HUES48 (cell line): ENCODE results near the gene FOXK1.

Experiments
- H3K27ac ChIP-seq: one replicate; pipeline ENCODE4 v1.7.0; 2013; ENCODE audit warnings: low read depth, low read length, inconsistent platforms
- H3K27me3 ChIP-seq: 2 replicates; pipeline ENCODE4 v1.6.1; 2013; ENCODE audit warnings: mild to moderate bottlenecking, low read length; ENCODE audit not compliant: control insufficient read depth, insufficient read depth
- H3K36me3 ChIP-seq: 2 replicates; pipeline ENCODE4 v1.6.1; 2013; ENCODE audit warnings: low read length; ENCODE audit not compliant: control insufficient read depth, insufficient read depth
- H3K4me1 ChIP-seq: 2 replicates; pipeline ENCODE4 v1.6.1; 2013; ENCODE audit warnings: mild to moderate bottlenecking, low read length; ENCODE audit not compliant: control insufficient read depth, insufficient read depth
- H3K4me3 ChIP-seq: 2 replicates; pipeline ENCODE4 v1.5.1; 2013; ENCODE audit warnings: mild to moderate bottlenecking, low read depth, low read length
- H3K9ac ChIP-seq: 2 replicates; pipeline ENCODE4 v1.6.1; 2013; ENCODE audit warnings: mild to moderate bottlenecking, low read depth, low read length, moderate library complexity
- H3K9me3 ChIP-seq: 2 replicates; pipeline ENCODE4 v1.6.1; 2013; ENCODE audit warnings: low read length; ENCODE audit not compliant: control insufficient read depth, insufficient read depth

Gene FOXK1

DNA sequence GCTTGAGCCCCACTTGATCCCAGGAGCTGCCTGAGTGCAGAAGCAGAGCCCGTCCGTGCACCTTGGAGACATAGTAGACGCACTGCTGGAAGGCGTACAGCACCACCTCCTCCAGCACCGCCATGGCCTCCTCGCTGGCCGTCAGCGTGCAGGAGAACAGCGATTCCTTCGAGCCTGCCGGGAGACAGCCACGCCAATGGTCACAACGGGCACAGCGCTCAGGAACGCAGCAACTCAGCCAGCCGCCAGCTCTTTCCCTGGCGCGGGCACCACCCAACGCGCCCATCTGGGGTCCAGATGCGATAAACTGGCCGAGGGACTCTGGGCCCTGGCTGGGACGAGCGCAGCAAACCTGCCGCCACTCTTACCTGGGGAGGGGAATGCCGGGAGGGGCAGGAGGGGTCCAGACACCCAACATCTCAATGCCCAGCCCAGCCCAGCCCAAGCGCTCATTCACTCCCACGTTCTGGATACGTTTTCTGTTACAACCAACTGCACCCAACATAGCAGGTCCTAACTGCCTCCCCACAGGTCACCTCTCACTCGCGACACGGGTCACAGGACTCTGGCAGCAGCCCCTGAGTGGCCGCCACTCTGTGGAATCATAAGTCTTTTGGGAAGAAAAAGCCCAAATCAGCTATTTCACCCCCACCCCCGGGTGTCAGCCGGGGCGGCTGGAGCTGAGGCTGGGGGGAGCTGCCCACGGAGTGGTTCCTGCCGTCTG is 135.2 kb downstream of the FOXK1 start:
- Histone ChIP-seq H3K9me3 (no peaks in the 10 kb centered on the region), H3K4me1 (no peaks in the 10 kb centered on the region), H3K4me3 (no peak overlapping the region), H3K27ac (no peak overlapping the region), H3K36me3 (no peaks in the 10 kb centered on the region), H3K9ac (no peak overlapping the region), H3K27me3 (no peaks in the 10 kb centered on the region)

- Histone ChIP-seq H3K9me3 (no peaks in the 10 kb centered on the region), H3K4me1 (no peaks in the 10 kb centered on the region), H3K27me3 (no peaks in the 10 kb centered on the region), H3K4me3 (no peak overlapping the region), H3K36me3 (no peaks in the 10 kb centered on the region), H3K9ac (no peak overlapping the region), H3K27ac (no peak overlapping the region)
These were observed 136.1 kb downstream of the FOXK1 start for GRCh38 chr7:4818000-4818794.

DNA sequence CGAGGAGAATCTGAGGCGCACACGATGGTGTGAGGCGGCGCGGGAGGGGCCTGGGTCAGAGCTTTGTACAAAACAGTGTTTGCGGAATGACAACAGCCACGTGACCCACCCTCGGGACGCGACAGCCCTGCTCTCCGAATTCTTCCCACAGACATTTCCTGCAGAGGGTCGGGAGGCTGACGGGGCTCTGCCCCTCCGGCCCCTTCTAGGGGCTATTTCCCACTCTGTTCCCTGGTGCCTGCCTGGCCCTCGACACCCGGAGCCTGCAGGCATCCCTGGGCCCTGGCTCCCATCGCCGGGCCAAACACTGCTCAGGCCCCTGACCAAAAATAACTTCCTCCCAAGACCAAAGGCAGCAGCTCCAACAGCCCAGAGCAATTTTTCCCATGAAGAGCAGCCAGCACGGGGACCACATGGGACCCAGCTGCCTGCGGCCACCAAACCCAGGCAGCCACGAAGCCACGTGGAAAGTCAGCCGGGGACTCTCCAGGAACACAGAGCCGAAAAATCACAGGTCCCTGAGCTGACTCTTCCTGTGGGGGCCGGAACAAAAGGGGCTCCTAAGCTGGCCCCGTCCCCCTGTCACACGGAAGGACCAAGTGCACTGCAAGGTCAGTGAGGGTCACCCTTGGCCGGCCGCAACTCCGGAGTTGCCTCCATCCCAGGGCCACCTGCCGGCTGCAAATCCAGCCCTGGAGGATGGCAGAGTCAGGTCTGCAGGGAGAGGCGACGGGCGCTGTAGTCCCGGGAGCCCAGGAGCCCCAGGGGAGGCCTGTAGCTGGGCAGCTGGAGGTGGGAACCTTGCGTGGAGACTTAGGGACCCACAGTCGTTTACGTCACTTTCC is 137.7 kb downstream of the FOXK1 start:
- Histone ChIP-seq H3K4me1 (no peaks in the 10 kb centered on the region), H3K27me3 (no peaks in the 10 kb centered on the region), H3K4me3 (no peak overlapping the region), H3K9ac (no peak overlapping the region), H3K9me3 (no peaks in the 10 kb centered on the region), H3K27ac (no peak overlapping the region), H3K36me3 (no peaks in the 10 kb centered on the region)

- Histone ChIP-seq H3K9ac (no peak overlapping the region), H3K27me3 (no peaks in the 10 kb centered on the region), H3K4me3 (no peak overlapping the region), H3K9me3 (no peaks in the 10 kb centered on the region), H3K27ac (no peak overlapping the region), H3K4me1 (no peaks in the 10 kb centered on the region), H3K36me3 (no peaks in the 10 kb centered on the region)
These were observed 138.4 kb downstream of the FOXK1 start for GRCh38 chr7:4820405-4820966.
